Liver (tissue), 9 donors: ENCODE measurements around the gene SPATC1L. TPM values are rescaled to one million over a fixed set of nuclear protein-coding genes. Genes with fewer than 3 reads are reported as not detected.

Source experiments
- DNase-seq: peaks from one replicate; pipeline ENCODE4 v3.0.0-alpha.2; 2017; ENCODE audit warnings: low spot score
- H3K27ac ChIP-seq, 2 donors: one replicate each; pipeline ENCODE4 v1.7.0; 2013; ENCODE audit warnings: inconsistent platforms in 2 of 2, low read length in 2 of 2, control low read depth in 1 of 2, low read depth in 1 of 2, mild to moderate bottlenecking in 1 of 2
- H3K27me3 ChIP-seq, 4 donors: one replicate each; pipeline versions ENCODE4 v1.6.1 to v1.7.0; 2013; ENCODE audit warnings: low read length in 3 of 4, inconsistent platforms in 1 of 4, mild to moderate bottlenecking in 1 of 4, moderate library complexity in 1 of 4; ENCODE audit not compliant: control insufficient read depth in 4 of 4, insufficient read depth in 4 of 4
- H3K36me3 ChIP-seq, 4 donors: one replicate each; pipeline versions ENCODE4 v1.6.1 to v1.7.0; 2013; ENCODE audit warnings: low read length in 3 of 4, mild to moderate bottlenecking in 3 of 4, low read depth in 1 of 4, moderate library complexity in 1 of 4; ENCODE audit not compliant: control insufficient read depth in 4 of 4, insufficient read depth in 3 of 4
- H3K4me1 ChIP-seq, 4 donors: one replicate each; pipeline versions ENCODE4 v1.6.1 to v1.7.0; 2013; ENCODE audit warnings: low read length in 3 of 4, mild to moderate bottlenecking in 3 of 4, moderate library complexity in 1 of 4; ENCODE audit not compliant: control insufficient read depth in 4 of 4, insufficient read depth in 4 of 4
- H3K4me3 ChIP-seq, 3 donors: one replicate each; pipeline versions ENCODE4 v1.6.1 to v1.7.0; 2013; ENCODE audit warnings: low read length in 3 of 3, control low read depth in 1 of 3, low read depth in 1 of 3, mild to moderate bottlenecking in 1 of 3
- H3K9ac ChIP-seq, 2 donors: one replicate each; pipeline ENCODE4 v1.7.0; 2013; ENCODE audit warnings: low read length in 2 of 2, mild to moderate bottlenecking in 2 of 2, moderate library complexity in 2 of 2, control low read depth in 1 of 2, low read depth in 1 of 2
- H3K9me3 ChIP-seq, 4 donors: one replicate each; pipeline versions ENCODE4 v1.6.1 to v1.7.0; 2013; ENCODE audit warnings: low read length in 3 of 4; ENCODE audit not compliant: control insufficient read depth in 4 of 4
- EGR1 ChIP-seq, 2 donors: IDR thresholded peaks; 2 replicates each; pipeline ENCODE4 v1.6.1; 2016 to 2018; ENCODE audit warnings: antibody characterized with exemption in 2 of 2, low read depth in 2 of 2
- FOXA1 ChIP-seq: IDR thresholded peaks from 2 replicates; pipeline ENCODE4 v1.6.1; 2016; ENCODE audit warnings: antibody characterized with exemption
- FOXA2 ChIP-seq: IDR thresholded peaks from 2 replicates; pipeline ENCODE4 v1.6.1; 2016; ENCODE audit warnings: antibody characterized with exemption
- GABPA ChIP-seq, 2 donors: IDR thresholded peaks in 1 of 2; conservative IDR thresholded peaks in 1 of 2; 2 replicates each; pipeline ENCODE4 v1.6.1; 2016; ENCODE audit warnings: antibody characterized with exemption in 2 of 2, mild to moderate bottlenecking in 1 of 2, moderate library complexity in 1 of 2
- HNF4A ChIP-seq, 2 donors: conservative IDR thresholded peaks; 2 replicates each; pipeline ENCODE4 v1.6.1; 2016; ENCODE audit warnings: antibody characterized with exemption in 2 of 2, mild to moderate bottlenecking in 2 of 2
- HNF4G ChIP-seq: IDR thresholded peaks from 2 replicates; pipeline ENCODE4 v1.6.1; 2016; ENCODE audit warnings: antibody characterized with exemption
- JUND ChIP-seq, 2 donors: IDR thresholded peaks; 2 replicates each; pipeline ENCODE4 v1.6.1; 2016; ENCODE audit warnings: antibody characterized with exemption in 2 of 2
- NR2F2 ChIP-seq: IDR thresholded peaks from 2 replicates; pipeline ENCODE4 v1.6.1; 2016; ENCODE audit warnings: antibody characterized with exemption
- RAD21 ChIP-seq, 2 donors: IDR thresholded peaks; 2 replicates each; pipeline ENCODE4 v1.6.1; 2016; ENCODE audit warnings: antibody characterized with exemption in 2 of 2, mild to moderate bottlenecking in 2 of 2
- RXRA ChIP-seq, 2 donors: IDR thresholded peaks; 2 replicates each; pipeline ENCODE4 v1.6.1; 2017 to 2018; ENCODE audit warnings: antibody characterized with exemption in 2 of 2, mild to moderate bottlenecking in 1 of 2
- SP1 ChIP-seq: IDR thresholded peaks from 2 replicates; pipeline ENCODE4 v1.6.1; 2018; ENCODE audit warnings: antibody characterized with exemption, mild to moderate bottlenecking
- TAF1 ChIP-seq: conservative IDR thresholded peaks from 2 replicates; pipeline ENCODE4 v1.6.1; 2016; ENCODE audit warnings: antibody characterized with exemption, mild to moderate bottlenecking
- YY1 ChIP-seq: IDR thresholded peaks from 2 replicates; pipeline ENCODE4 v1.6.1; 2016; ENCODE audit warnings: antibody characterized with exemption, mild to moderate bottlenecking
- WGBS: extraction: QIAGEN DNeasy Blood & Tissue Kit; methylation state at CpG from one replicate; pipeline ENCODE4 v1.1.7; 2013; 5-methylcytosine and 5-hydroxymethylcytosine counted together
- polyA plus RNA-seq, 2 donors: library from polyadenylated mRNA; stranded (reverse) in 1 of 2; unstranded in 1 of 2; fragments of 200-250 nt in 1 of 2; fragments of >200 nt in 1 of 2; fragmentation: Nextera tagmentation in 1 of 2; extraction: Ambion mirVana in 1 of 2; gene quantifications; one replicate each; pipeline versions ENCODE4 v1.2.1 to v1.2.3, GENCODE V29; 2013 to 2015
- total RNA-seq, 2 donors: library from RNA; depleted of rRNA; stranded (reverse); fragments of >200 nt; gene quantifications; one replicate each; pipeline ENCODE4 v1.2.3, GENCODE V29; 2014
- TF ChIP-seq, protein P1 (sequence below): fragments of 150-350 bp; IDR thresholded peaks from 2 replicates; pipeline ENCODE4 v1.5.1; 2017; ENCODE audit warnings: improper control_type of control experiment, low read depth, low read length; ENCODE audit not compliant: missing input control
- TF ChIP-seq, protein P2 (sequence below): IDR thresholded peaks from 2 replicates; pipeline ENCODE4 v1.6.1; 2016; ENCODE audit warnings: antibody characterized with exemption
- TF ChIP-seq, protein P3 (sequence below): IDR thresholded peaks from 2 replicates; pipeline ENCODE4 v1.6.1; 2016; ENCODE audit warnings: antibody characterized with exemption
- TF ChIP-seq, protein P4 (sequence below): IDR thresholded peaks from 2 replicates; pipeline ENCODE4 v1.6.1; 2016; ENCODE audit warnings: antibody characterized with exemption, mild to moderate bottlenecking
- TF ChIP-seq, protein P5 (sequence below): IDR thresholded peaks from 2 replicates; pipeline ENCODE4 v1.6.1; 2016; ENCODE audit warnings: antibody characterized with exemption
- donor health status: healthy.
- donor health status: healthy.
- donor health status: healthy.
- donor health status: healthy.
- donor health status: healthy.

The SPATC1L gene
- total and polyA plus RNA-seq, 4 donors, result 0.33 to 3.5 (median 0.79) TPM

DNA sequence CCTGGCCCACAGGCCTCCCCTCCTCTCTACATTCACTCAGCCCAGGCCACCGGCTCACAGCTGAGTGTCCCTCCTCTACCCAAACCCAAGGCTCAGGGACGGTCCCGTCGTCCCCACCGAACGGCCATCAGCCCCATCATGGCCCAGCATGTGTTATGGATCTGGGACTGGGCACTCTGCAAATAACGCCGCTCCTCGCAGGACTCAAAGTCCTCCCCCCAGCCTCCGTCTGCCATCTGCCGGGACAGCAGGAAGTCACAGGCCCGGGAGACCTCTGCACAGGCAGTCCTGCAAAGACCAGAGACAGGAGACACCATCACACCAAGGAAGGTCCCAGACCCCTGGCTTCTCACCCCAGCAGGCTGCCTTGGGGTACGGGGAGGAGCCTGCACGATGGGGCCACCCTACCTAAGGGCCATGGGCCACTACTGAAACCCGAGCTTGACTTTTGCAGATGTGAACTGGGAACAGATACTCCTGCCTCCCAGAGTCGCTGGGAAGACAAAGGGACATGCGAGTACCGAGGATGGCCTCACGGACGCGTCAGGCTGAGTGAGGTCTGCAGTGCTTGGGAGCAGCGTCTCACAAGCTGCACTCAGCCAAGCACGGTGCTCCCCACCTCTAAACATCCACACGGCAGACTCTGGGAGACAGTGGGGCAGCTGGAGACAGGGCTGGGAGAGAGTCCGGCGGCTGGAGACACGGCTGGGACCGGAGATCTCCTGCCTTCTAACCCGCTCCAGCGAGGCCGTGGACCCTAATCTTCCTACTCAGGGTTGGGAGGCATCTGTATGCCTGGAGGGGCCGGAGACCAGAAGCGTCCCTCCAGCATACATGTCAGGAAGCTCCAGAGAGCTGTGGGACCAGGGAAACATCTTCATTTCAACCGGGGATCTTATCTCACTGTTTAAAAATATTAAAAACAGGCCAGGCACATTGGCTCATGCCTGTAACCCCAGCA is 10.4 kb upstream of the SPATC1L start:
- no peak overlapping the region for H3K4me3 ChIP-seq
- DNase-seq, result peak; percentile 26
- 94% methylated on average over 34 of the region's 34 CpGs for WGBS
- peaks cover 17 to 67% (median 45%) of the 10 kb centered on the region in 4 donors for H3K36me3 ChIP-seq
- TF ChIP-seq, protein P1, sequence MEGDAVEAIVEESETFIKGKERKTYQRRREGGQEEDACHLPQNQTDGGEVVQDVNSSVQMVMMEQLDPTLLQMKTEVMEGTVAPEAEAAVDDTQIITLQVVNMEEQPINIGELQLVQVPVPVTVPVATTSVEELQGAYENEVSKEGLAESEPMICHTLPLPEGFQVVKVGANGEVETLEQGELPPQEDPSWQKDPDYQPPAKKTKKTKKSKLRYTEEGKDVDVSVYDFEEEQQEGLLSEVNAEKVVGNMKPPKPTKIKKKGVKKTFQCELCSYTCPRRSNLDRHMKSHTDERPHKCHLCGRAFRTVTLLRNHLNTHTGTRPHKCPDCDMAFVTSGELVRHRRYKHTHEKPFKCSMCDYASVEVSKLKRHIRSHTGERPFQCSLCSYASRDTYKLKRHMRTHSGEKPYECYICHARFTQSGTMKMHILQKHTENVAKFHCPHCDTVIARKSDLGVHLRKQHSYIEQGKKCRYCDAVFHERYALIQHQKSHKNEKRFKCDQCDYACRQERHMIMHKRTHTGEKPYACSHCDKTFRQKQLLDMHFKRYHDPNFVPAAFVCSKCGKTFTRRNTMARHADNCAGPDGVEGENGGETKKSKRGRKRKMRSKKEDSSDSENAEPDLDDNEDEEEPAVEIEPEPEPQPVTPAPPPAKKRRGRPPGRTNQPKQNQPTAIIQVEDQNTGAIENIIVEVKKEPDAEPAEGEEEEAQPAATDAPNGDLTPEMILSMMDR, result no peak
- no peak for TF ChIP-seq SP1
- TF ChIP-seq GABPA (IDR thresholded peaks at IDR 0.05 in 1 of 2, conservative IDR thresholded peaks at IDR 0.05 in 1 of 2), result no peak
- TF ChIP-seq HNF4A (conservative IDR thresholded peaks at IDR 0.05), result no peak
- TF ChIP-seq EGR1 (IDR thresholded peaks at IDR 0.05; ENCODE audit: low read depth in 2 of 2), result no peak
- no peak for TF ChIP-seq RXRA (IDR thresholded peaks at IDR 0.05)
- no peak for TF ChIP-seq TAF1
- TF ChIP-seq, protein P2, sequence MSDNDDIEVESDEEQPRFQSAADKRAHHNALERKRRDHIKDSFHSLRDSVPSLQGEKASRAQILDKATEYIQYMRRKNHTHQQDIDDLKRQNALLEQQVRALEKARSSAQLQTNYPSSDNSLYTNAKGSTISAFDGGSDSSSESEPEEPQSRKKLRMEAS, result no peak
- TF ChIP-seq FOXA1, result no peak
- no peak for TF ChIP-seq JUND (IDR thresholded peaks at IDR 0.05)
- TF ChIP-seq HNF4G, result no peak
- TF ChIP-seq, protein P3, sequence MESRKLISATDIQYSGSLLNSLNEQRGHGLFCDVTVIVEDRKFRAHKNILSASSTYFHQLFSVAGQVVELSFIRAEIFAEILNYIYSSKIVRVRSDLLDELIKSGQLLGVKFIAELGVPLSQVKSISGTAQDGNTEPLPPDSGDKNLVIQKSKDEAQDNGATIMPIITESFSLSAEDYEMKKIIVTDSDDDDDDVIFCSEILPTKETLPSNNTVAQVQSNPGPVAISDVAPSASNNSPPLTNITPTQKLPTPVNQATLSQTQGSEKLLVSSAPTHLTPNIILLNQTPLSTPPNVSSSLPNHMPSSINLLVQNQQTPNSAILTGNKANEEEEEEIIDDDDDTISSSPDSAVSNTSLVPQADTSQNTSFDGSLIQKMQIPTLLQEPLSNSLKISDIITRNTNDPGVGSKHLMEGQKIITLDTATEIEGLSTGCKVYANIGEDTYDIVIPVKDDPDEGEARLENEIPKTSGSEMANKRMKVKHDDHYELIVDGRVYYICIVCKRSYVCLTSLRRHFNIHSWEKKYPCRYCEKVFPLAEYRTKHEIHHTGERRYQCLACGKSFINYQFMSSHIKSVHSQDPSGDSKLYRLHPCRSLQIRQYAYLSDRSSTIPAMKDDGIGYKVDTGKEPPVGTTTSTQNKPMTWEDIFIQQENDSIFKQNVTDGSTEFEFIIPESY, result no peak
- TF ChIP-seq YY1, result no peak
- TF ChIP-seq, protein P4, sequence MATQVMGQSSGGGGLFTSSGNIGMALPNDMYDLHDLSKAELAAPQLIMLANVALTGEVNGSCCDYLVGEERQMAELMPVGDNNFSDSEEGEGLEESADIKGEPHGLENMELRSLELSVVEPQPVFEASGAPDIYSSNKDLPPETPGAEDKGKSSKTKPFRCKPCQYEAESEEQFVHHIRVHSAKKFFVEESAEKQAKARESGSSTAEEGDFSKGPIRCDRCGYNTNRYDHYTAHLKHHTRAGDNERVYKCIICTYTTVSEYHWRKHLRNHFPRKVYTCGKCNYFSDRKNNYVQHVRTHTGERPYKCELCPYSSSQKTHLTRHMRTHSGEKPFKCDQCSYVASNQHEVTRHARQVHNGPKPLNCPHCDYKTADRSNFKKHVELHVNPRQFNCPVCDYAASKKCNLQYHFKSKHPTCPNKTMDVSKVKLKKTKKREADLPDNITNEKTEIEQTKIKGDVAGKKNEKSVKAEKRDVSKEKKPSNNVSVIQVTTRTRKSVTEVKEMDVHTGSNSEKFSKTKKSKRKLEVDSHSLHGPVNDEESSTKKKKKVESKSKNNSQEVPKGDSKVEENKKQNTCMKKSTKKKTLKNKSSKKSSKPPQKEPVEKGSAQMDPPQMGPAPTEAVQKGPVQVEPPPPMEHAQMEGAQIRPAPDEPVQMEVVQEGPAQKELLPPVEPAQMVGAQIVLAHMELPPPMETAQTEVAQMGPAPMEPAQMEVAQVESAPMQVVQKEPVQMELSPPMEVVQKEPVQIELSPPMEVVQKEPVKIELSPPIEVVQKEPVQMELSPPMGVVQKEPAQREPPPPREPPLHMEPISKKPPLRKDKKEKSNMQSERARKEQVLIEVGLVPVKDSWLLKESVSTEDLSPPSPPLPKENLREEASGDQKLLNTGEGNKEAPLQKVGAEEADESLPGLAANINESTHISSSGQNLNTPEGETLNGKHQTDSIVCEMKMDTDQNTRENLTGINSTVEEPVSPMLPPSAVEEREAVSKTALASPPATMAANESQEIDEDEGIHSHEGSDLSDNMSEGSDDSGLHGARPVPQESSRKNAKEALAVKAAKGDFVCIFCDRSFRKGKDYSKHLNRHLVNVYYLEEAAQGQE, result no peak
- TF ChIP-seq, protein P5, sequence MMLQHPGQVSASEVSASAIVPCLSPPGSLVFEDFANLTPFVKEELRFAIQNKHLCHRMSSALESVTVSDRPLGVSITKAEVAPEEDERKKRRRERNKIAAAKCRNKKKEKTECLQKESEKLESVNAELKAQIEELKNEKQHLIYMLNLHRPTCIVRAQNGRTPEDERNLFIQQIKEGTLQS, result no peak
- no peak for TF ChIP-seq FOXA2
- no peak for TF ChIP-seq NR2F2
- no peak for TF ChIP-seq RAD21 (IDR thresholded peaks at IDR 0.05)
- no peaks in the 10 kb centered on the region for H3K9me3 ChIP-seq
- no peaks in the 10 kb centered on the region for H3K27me3 ChIP-seq
- no peak overlapping the region for H3K27ac ChIP-seq
- no peaks in the 10 kb centered on the region for H3K4me1 ChIP-seq
- no peak overlapping the region for H3K9ac ChIP-seq
